ENCODE results near the gene RSPO3. TPM values are rescaled to one million over a fixed set of nuclear protein-coding genes. Genes with fewer than 3 reads are reported as not detected.

Gene RSPO3
- total and polyA plus RNA-seq, 9 of the 15 experiments (the other 6 are each of a cell fraction or from before 2014, with no cell fraction given): not detected

DNA sequence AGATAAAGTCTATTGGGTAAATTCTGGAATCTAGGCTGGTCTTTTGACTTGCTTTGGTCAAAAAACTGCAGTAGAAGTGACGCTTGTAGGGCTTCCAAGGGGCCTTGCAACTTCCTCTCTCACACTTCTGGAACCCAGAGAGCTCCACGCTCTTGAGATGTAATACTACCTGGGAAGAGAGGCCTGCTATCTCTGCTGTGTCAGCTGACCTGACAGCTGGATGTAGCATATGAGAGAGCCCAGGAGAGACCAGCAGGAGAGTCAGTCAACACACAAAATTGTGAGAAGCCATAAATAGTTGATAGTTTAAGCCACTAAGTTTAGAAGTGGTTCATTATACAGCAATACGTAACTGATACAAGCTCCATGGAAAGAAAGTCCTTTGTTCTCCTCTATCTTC is 7.8 kb upstream of the RSPO3 start:
- POLR2A ChIA-PET: interaction anchor here (1.2 kb wide), 1 partner anchor 915 kb away, joined by 4 read pairs; no protein-coding TSS in a partner anchor
- 0% methylated on average over 3 of the region's 3 CpGs for WGBS (ENCODE audit: insufficient coverage, low coverage, missing lambda C conversion rate)
- H2AFZ ChIP-seq (ENCODE audit: low read depth, low read length): no peak overlapping the region
- no peaks in the 10 kb centered on the region for H3K27me3 ChIP-seq (ENCODE audit: control insufficient read depth in 2 of 2, insufficient read depth in 2 of 2, low read length in 2 of 2)
- H4K20me1 ChIP-seq (replicated peaks; ENCODE audit: control insufficient read depth, insufficient read depth, low read length): no peaks in the 10 kb centered on the region
- ATAC-seq (no peak), FAIRE-seq (no peak), DNase-seq (ENCODE audit: extremely low read depth in 1 of 4, low spot score in 3 of 4) (no peak)
- intact Hi-C loops (cut with micrococcal nuclease): no loop called here
- no peak overlapping the region for H3K9ac ChIP-seq (ENCODE audit: insufficient read depth in 1 of 2, low read depth in 2 of 2, low read length in 2 of 2)
- in situ Hi-C loops (cut with MboI): loop anchor here (25.0 kb wide), 1 partner anchor 1073 kb away; no protein-coding TSS in a partner anchor
- H3K4me1 ChIP-seq (replicated peaks in 1 of 2; ENCODE audit: control insufficient read depth in 2 of 2, insufficient read depth in 2 of 2, low read length in 2 of 2): no peaks in the 10 kb centered on the region
- no peak overlapping the region for H3K27ac ChIP-seq (ENCODE audit: extremely low read depth, low read depth, low read length)
- no peaks in the 10 kb centered on the region for H3K36me3 ChIP-seq (ENCODE audit: control insufficient read depth, insufficient read depth, low read length)
- H3K9me1 ChIP-seq (ENCODE audit: control insufficient read depth, insufficient read depth, low read length): no peaks in the 10 kb centered on the region
- H3K79me2 ChIP-seq (ENCODE audit: control insufficient read depth, insufficient read depth, low read length): no peaks in the 10 kb centered on the region
- H3K4me3 ChIP-seq: no peak overlapping the region
- CTCF ChIA-PET (ENCODE audit: low intra/inter-chr PET ratio): no interaction called here
- H3K9me3 ChIP-seq (replicated peaks; ENCODE audit: control insufficient read depth, insufficient read depth, low read depth, low read length): no peaks in the 10 kb centered on the region
- H3K4me2 ChIP-seq (ENCODE audit: insufficient read depth, low read length): no peak overlapping the region
- no peak for TF ChIP-seq TCF7 (IDR thresholded peaks at IDR 0.05; ENCODE audit: borderline replicate concordance)
- TF ChIP-seq MCM5 (IDR thresholded peaks at IDR 0.05; ENCODE audit: low read depth): no peak
- TF ChIP-seq, protein P1, sequence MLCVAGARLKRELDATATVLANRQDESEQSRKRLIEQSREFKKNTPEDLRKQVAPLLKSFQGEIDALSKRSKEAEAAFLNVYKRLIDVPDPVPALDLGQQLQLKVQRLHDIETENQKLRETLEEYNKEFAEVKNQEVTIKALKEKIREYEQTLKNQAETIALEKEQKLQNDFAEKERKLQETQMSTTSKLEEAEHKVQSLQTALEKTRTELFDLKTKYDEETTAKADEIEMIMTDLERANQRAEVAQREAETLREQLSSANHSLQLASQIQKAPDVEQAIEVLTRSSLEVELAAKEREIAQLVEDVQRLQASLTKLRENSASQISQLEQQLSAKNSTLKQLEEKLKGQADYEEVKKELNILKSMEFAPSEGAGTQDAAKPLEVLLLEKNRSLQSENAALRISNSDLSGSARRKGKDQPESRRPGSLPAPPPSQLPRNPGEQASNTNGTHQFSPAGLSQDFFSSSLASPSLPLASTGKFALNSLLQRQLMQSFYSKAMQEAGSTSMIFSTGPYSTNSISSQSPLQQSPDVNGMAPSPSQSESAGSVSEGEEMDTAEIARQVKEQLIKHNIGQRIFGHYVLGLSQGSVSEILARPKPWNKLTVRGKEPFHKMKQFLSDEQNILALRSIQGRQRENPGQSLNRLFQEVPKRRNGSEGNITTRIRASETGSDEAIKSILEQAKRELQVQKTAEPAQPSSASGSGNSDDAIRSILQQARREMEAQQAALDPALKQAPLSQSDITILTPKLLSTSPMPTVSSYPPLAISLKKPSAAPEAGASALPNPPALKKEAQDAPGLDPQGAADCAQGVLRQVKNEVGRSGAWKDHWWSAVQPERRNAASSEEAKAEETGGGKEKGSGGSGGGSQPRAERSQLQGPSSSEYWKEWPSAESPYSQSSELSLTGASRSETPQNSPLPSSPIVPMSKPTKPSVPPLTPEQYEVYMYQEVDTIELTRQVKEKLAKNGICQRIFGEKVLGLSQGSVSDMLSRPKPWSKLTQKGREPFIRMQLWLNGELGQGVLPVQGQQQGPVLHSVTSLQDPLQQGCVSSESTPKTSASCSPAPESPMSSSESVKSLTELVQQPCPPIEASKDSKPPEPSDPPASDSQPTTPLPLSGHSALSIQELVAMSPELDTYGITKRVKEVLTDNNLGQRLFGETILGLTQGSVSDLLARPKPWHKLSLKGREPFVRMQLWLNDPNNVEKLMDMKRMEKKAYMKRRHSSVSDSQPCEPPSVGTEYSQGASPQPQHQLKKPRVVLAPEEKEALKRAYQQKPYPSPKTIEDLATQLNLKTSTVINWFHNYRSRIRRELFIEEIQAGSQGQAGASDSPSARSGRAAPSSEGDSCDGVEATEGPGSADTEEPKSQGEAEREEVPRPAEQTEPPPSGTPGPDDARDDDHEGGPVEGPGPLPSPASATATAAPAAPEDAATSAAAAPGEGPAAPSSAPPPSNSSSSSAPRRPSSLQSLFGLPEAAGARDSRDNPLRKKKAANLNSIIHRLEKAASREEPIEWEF (CRISPR knock-in tag; IDR thresholded peaks at IDR 0.05): no peak
- TF ChIP-seq SRSF9 (IDR thresholded peaks at IDR 0.05; ENCODE audit: borderline replicate concordance, low read depth, low read length): no peak
- TF ChIP-seq ZNF408 (CRISPR knock-in tag; IDR thresholded peaks at IDR 0.05; ENCODE audit: low read depth): no peak
- TF ChIP-seq ETV1 (tag; conservative IDR thresholded peaks at IDR 0.05; ENCODE audit: low read depth): no peak
- TF ChIP-seq SMARCA4 (IDR thresholded peaks at IDR 0.05): no peak
- TF ChIP-seq TAF15 (IDR thresholded peaks at IDR 0.05; ENCODE audit: low read depth, low read length): no peak
- TF ChIP-seq, protein P2, sequence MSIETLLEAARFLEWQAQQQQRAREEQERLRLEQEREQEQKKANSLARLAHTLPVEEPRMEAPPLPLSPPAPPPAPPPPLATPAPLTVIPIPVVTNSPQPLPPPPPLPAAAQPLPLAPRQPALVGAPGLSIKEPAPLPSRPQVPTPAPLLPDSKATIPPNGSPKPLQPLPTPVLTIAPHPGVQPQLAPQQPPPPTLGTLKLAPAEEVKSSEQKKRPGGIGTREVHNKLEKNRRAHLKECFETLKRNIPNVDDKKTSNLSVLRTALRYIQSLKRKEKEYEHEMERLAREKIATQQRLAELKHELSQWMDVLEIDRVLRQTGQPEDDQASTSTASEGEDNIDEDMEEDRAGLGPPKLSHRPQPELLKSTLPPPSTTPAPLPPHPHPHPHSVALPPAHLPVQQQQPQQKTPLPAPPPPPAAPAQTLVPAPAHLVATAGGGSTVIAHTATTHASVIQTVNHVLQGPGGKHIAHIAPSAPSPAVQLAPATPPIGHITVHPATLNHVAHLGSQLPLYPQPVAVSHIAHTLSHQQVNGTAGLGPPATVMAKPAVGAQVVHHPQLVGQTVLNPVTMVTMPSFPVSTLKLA (conservative IDR thresholded peaks at IDR 0.05): no peak
- TF ChIP-seq, protein P3, sequence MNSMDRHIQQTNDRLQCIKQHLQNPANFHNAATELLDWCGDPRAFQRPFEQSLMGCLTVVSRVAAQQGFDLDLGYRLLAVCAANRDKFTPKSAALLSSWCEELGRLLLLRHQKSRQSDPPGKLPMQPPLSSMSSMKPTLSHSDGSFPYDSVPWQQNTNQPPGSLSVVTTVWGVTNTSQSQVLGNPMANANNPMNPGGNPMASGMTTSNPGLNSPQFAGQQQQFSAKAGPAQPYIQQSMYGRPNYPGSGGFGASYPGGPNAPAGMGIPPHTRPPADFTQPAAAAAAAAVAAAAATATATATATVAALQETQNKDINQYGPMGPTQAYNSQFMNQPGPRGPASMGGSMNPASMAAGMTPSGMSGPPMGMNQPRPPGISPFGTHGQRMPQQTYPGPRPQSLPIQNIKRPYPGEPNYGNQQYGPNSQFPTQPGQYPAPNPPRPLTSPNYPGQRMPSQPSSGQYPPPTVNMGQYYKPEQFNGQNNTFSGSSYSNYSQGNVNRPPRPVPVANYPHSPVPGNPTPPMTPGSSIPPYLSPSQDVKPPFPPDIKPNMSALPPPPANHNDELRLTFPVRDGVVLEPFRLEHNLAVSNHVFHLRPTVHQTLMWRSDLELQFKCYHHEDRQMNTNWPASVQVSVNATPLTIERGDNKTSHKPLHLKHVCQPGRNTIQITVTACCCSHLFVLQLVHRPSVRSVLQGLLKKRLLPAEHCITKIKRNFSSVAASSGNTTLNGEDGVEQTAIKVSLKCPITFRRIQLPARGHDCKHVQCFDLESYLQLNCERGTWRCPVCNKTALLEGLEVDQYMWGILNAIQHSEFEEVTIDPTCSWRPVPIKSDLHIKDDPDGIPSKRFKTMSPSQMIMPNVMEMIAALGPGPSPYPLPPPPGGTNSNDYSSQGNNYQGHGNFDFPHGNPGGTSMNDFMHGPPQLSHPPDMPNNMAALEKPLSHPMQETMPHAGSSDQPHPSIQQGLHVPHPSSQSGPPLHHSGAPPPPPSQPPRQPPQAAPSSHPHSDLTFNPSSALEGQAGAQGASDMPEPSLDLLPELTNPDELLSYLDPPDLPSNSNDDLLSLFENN (IDR thresholded peaks at IDR 0.05; ENCODE audit: low read depth in 2 of 2, low read length in 2 of 2): no peak
- TF ChIP-seq ZNF79 (CRISPR knock-in tag; IDR thresholded peaks at IDR 0.05; ENCODE audit: low read depth): no peak
- BruUV-seq (replicated peaks): no TSS peak

Measured in K562 (cell line).